ACC112 (cell line): ENCODE measurements around the gene OCIAD1.
"Not testable (repeated sequence)": the region's sequence is repeated elsewhere in the genome, so short reads cannot be mapped to it uniquely, and the experiment has no call there.

Experiments
- H2AFZ ChIP-seq: fragments of 200-600 bp; sonication (generic); one replicate; pipeline ENCODE4 v1.6.0; 2017; ENCODE audit warnings: antibody characterized with exemption, low read length; ENCODE audit not compliant: unreplicated experiment
- H3K27ac ChIP-seq: fragments of 200-600 bp; sonication (generic); 2 replicates; pipeline ENCODE4 v1.5.1; 2014; ENCODE audit warnings: low read depth, mild to moderate bottlenecking, antibody characterized with exemption, low read length, moderate library complexity
- H3K27me3 ChIP-seq: fragments of 200-600 bp; sonication (generic); 2 replicates; pipeline ENCODE4 v1.6.1; 2014; ENCODE audit warnings: mild to moderate bottlenecking, antibody characterized with exemption, low read length, moderate library complexity, mixed read lengths; ENCODE audit not compliant: insufficient read depth
- H3K36me3 ChIP-seq: fragments of 200-600 bp; sonication (generic); 2 replicates; pipeline ENCODE4 v1.6.1; 2016; ENCODE audit warnings: mild to moderate bottlenecking, antibody characterized with exemption, low read length, moderate library complexity, mixed read lengths; ENCODE audit not compliant: insufficient read depth
- H3K4me1 ChIP-seq: fragments of 200-600 bp; sonication (generic); one replicate; pipeline ENCODE4 v1.6.1; 2016; ENCODE audit warnings: low read length, mixed read lengths; ENCODE audit not compliant: insufficient read depth, unreplicated experiment, control insufficient read depth
- H3K4me3 ChIP-seq: fragments of 200-600 bp; sonication (generic); 2 replicates; pipeline ENCODE4 v1.5.1; 2014; ENCODE audit warnings: mild to moderate bottlenecking, low read depth, low read length
- H3K79me2 ChIP-seq: fragments of 200-600 bp; sonication (generic); one replicate; pipeline ENCODE4 v1.6.0; 2016; ENCODE audit warnings: low read length; ENCODE audit not compliant: control insufficient read depth, unreplicated experiment, insufficient read depth

The OCIAD1 gene

DNA sequence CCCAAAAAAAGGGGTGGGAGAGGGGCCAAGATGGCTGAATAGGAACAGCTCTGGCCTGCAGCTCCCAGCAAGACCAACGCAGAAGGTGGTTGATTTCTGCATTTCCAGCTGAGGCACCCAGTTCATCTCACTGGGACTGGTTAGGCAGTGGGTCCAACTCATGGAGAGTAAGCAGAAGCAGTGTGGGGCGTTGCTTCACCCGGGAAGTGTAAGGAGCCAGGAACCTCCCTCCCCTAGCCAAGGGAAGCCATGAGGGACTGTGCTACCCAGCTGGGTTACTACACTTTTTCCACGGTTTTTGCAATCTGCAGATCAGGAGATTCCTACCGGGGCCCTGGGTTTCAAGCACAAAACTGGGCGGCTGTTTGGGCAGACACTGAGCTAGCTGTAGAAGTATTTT, 13.9 kb upstream of the OCIAD1 start:
- Histone ChIP-seq H2AFZ (no peak overlapping the region), H3K4me3 (no peak overlapping the region), H3K36me3 (no peaks in the 10 kb centered on the region), H3K27me3 (0 out of 2 replicates have a peak, but pooled peaks cover 6% of the 10 kb centered on the region), H3K79me2 (no peaks in the 10 kb centered on the region), H3K4me1 (no peaks in the 10 kb centered on the region), H3K27ac (no peak overlapping the region)

- H3K36me3 ChIP-seq, H2AFZ ChIP-seq: not testable (repeated sequence)
Measured at GRCh38 chr4:48821431-48821830, 9.5 kb upstream of the OCIAD1 start.

DNA sequence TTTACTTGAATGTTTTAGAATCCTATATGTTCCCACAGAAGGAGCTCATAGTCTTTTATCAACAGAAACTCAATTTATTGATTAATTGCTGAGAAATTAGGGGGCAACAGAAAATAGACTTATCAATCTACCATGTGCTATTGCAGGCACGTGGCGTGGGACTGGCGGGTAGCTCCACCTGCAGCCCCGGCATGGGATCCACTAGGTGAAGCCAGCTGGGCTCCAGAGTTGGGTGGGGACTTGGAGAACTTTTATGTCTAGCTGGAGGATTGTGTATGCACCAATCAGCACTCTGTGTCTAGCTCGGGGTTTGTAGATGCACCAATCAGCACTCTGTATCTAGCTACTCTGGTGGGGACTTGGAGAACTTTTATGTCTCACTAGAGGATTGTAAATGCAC, 3.3 kb upstream of the OCIAD1 start:
- peaks cover 16% of the 10 kb centered on the region for H3K79me2 ChIP-seq
- H3K36me3 ChIP-seq = no peaks in the 10 kb centered on the region
- H2AFZ ChIP-seq = no peak overlapping the region
- H3K27me3 ChIP-seq = peaks cover 5% of the 10 kb centered on the region; the same call in 1 of the 2 replicates
- H3K4me1 ChIP-seq = peaks cover 4% of the 10 kb centered on the region
- no peak overlapping the region for H3K27ac ChIP-seq
- no peak overlapping the region for H3K4me3 ChIP-seq

More at GRCh38 chr4:48821431-48821830, 9.5 kb upstream of the OCIAD1 start:
- not testable (repeated sequence) for H3K27ac ChIP-seq, H3K4me1 ChIP-seq, H3K79me2 ChIP-seq, H3K4me3 ChIP-seq, H3K27me3 ChIP-seq

GRCh38 chr4:48831532-48832030, 693 bp downstream of the OCIAD1 start:
- Histone ChIP-seq H3K4me3 (peak overlapping the region; percentile 98), H2AFZ (peak overlapping the region; percentile 92), H3K36me3 (peaks cover 17% of the 10 kb centered on the region), H3K27ac (peak overlapping the region; percentile 82), H3K4me1 (peaks cover 14% of the 10 kb centered on the region), H3K79me2 (peaks cover 48% of the 10 kb centered on the region), H3K27me3 (peaks cover 4% of the 10 kb centered on the region; the same call in 1 of the 2 replicates)

DNA sequence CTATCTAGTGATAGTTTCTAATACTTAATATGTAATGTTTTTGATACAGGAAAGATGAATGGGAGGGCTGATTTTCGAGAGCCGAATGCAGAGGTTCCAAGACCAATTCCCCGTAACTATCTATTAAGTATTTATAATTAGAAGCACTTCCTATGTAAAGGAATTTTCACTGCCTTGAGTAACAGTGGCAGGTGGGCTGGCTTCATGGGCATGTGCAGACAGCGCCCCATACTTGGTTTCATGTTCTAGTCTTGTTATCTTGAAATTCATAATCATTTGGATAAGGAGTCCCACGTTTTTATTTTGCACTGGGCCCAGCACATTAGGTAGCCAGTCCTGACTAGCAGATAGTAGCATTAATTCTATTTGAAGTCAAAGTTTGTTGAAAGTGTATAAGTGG, 1.7 kb downstream of the OCIAD1 start:
- Histone ChIP-seq H3K79me2 (peaks cover 51% of the 10 kb centered on the region), H3K36me3 (peaks cover 20% of the 10 kb centered on the region)

GRCh38 chr4:48836658-48837057, 5.8 kb downstream of the OCIAD1 start:
- H3K27ac ChIP-seq = no peak overlapping the region
- no peaks in the 10 kb centered on the region for H3K27me3 ChIP-seq
- H3K4me1 ChIP-seq = peaks cover 14% of the 10 kb centered on the region
- H3K79me2 ChIP-seq = peaks cover 67% of the 10 kb centered on the region
- peaks cover 23% of the 10 kb centered on the region for H3K36me3 ChIP-seq
- H2AFZ ChIP-seq = no peak overlapping the region
- no peak overlapping the region for H3K4me3 ChIP-seq

More for the DNA sequence above, 1.7 kb downstream of the OCIAD1 start:
- Histone ChIP-seq H3K4me1 (peaks cover 14% of the 10 kb centered on the region), H3K27me3 (no peaks in the 10 kb centered on the region), H3K27ac (no peak overlapping the region), H2AFZ (no peak overlapping the region), H3K4me3 (peak overlapping the region; percentile 98)

- Histone ChIP-seq H3K79me2 (peaks cover 43% of the 10 kb centered on the region), H2AFZ (no peak overlapping the region), H3K36me3 (peaks cover 28% of the 10 kb centered on the region)
Measured at GRCh38 chr4:48841045-48841827, 10.3 kb downstream of the OCIAD1 start.

GRCh38 chr4:48844843-48845242, 14.0 kb downstream of the OCIAD1 start:
- H3K4me1 ChIP-seq = no peaks in the 10 kb centered on the region
- H3K79me2 ChIP-seq = peaks cover 31% of the 10 kb centered on the region
- H3K36me3 ChIP-seq = peaks cover 36% of the 10 kb centered on the region
- H3K4me3 ChIP-seq = no peak overlapping the region
- H2AFZ ChIP-seq = no peak overlapping the region
- H3K27me3 ChIP-seq = no peaks in the 10 kb centered on the region
- H3K27ac ChIP-seq = no peak overlapping the region

More at GRCh38 chr4:48841045-48841827, 10.3 kb downstream of the OCIAD1 start:
- H3K27me3 ChIP-seq = no peaks in the 10 kb centered on the region
- no peak overlapping the region for H3K4me3 ChIP-seq
- no peaks in the 10 kb centered on the region for H3K4me1 ChIP-seq
- no peak overlapping the region for H3K27ac ChIP-seq

GRCh38 chr4:48848799-48849198, 17.9 kb downstream of the OCIAD1 start:
- peaks cover 18% of the 10 kb centered on the region for H3K79me2 ChIP-seq
- H3K27ac ChIP-seq, H2AFZ ChIP-seq, H3K27me3 ChIP-seq, H3K4me3 ChIP-seq, H3K4me1 ChIP-seq: not testable (repeated sequence)
- peaks cover 44% of the 10 kb centered on the region for H3K36me3 ChIP-seq

- peaks cover 45% of the 10 kb centered on the region for H3K36me3 ChIP-seq
- H3K79me2 ChIP-seq = peaks cover 4% of the 10 kb centered on the region
- no peak overlapping the region for H3K27ac ChIP-seq
- peaks cover 6% of the 10 kb centered on the region for H3K4me1 ChIP-seq
- H2AFZ ChIP-seq = no peak overlapping the region
- H3K27me3 ChIP-seq = no peaks in the 10 kb centered on the region
- no peak overlapping the region for H3K4me3 ChIP-seq
Measured at GRCh38 chr4:48851651-48852050, 20.8 kb downstream of the OCIAD1 start.
